Transverse colon (tissue), 4 donors: ENCODE measurements around the gene CDC14B. TPM values are rescaled to one million over a fixed set of nuclear protein-coding genes. Genes with fewer than 3 reads are reported as not detected.
A peak's percentile ranks its signal among the peaks of the same experiment; 100 is the strongest.

ENCODE experiments used
- DNase-seq: peaks from one replicate; pipeline ENCODE4 v3.0.0-alpha.2; 2019
- H3K27ac ChIP-seq, 4 donors: fragments of 200-600 bp; sonication (generic); 2 replicates each; pipeline ENCODE4 v1.5.1; 2016 to 2018; ENCODE audit warnings: inconsistent platforms in 4 of 4
- H3K27me3 ChIP-seq: fragments of 200-600 bp; sonication (generic); 2 replicates; pipeline ENCODE4 v1.5.1; 2017; ENCODE audit warnings: inconsistent platforms
- H3K36me3 ChIP-seq, 4 donors: fragments of 200-600 bp; sonication (generic); 2 replicates each; pipeline ENCODE4 v1.5.1; 2017 to 2019; ENCODE audit warnings: inconsistent platforms in 4 of 4
- H3K4me1 ChIP-seq, 4 donors: fragments of 200-600 bp; sonication (generic); 2 replicates each; pipeline ENCODE4 v1.5.1; 2017 to 2020; ENCODE audit warnings: inconsistent platforms in 4 of 4
- H3K4me3 ChIP-seq, 4 donors: fragments of 200-600 bp; sonication (generic); 1 replicate in 1 of 4; 2 replicates in 3 of 4; pipeline versions ENCODE4 v1.5.1 to v1.6.1; 2017 to 2019; ENCODE audit warnings: inconsistent platforms in 4 of 4
- H3K9me3 ChIP-seq, 2 donors: fragments of 200-600 bp; sonication (generic); 2 replicates each; pipeline ENCODE4 v1.5.1; 2017 to 2019; ENCODE audit warnings: inconsistent platforms in 2 of 2
- EP300 ChIP-seq: sonication (generic); formaldehyde crosslinking; IDR thresholded peaks from one replicate; pipeline ENCODE4 v1.6.1; 2017; ENCODE audit warnings: antibody characterized with exemption, low read depth
- POLR2A ChIP-seq: fragments of 450-650 bp; IDR thresholded peaks from one replicate; pipeline ENCODE4 v1.6.1; 2016; ENCODE audit warnings: antibody characterized with exemption, mild to moderate bottlenecking, moderate library complexity
- POLR2AphosphoS5 ChIP-seq, 3 donors: sonication (generic); formaldehyde crosslinking; IDR thresholded peaks; one replicate each; pipeline ENCODE4 v1.6.1; 2016; ENCODE audit warnings: antibody characterized with exemption in 3 of 3
- WGBS, 2 donors: methylation state at CpG; one replicate each; pipeline ENCODE4 v1.1.5; 2018; ENCODE audit warnings: low coverage in 1 of 2; 5-methylcytosine and 5-hydroxymethylcytosine counted together
- in situ Hi-C, 4 donors: fragments of 200-750 bp; cut with MboI; loops; one replicate each; pipeline versions ENCODE4 v1.15.0 to v1.15.1; 2017; ENCODE audit warnings: low sequenced_read_pairs in 3 of 4, low pct_ligation_motif_present in 1 of 4, low pct_unique_long_range_greater_than_20kb in 1 of 4
- intact Hi-C: fragments of 100-400 bp; cut with DNase I; formaldehyde crosslinking; loops from one replicate; pipeline ENCODE4 v1.15.1; 2023; ENCODE audit warnings: low total_unique reads
- total RNA-seq, 4 donors: library from RNA; depleted of rRNA; stranded (reverse); fragments of >200 nt; gene quantifications; one replicate each; pipeline ENCODE4 v1.1.0, GENCODE V29; 2016
- TF ChIP-seq, protein P1 (sequence below), 5 experiments: fragments of 200-600 bp in 3 of 5; fragments of 450-650 bp in 2 of 5; sonication (generic) in 3 of 5; IDR thresholded peaks; 1 replicate in 2 of 5; 2 replicates in 3 of 5; pipeline ENCODE4 v1.5.1; 2016 to 2017; ENCODE audit warnings: antibody characterized with exemption in 5 of 5, inconsistent platforms in 3 of 5, mild to moderate bottlenecking in 2 of 5, moderate library complexity in 1 of 5

The CDC14B gene
- total RNA-seq, 4 donors from 2014 or later: 18.0 to 22.3 (median 20.9) TPM

DNA sequence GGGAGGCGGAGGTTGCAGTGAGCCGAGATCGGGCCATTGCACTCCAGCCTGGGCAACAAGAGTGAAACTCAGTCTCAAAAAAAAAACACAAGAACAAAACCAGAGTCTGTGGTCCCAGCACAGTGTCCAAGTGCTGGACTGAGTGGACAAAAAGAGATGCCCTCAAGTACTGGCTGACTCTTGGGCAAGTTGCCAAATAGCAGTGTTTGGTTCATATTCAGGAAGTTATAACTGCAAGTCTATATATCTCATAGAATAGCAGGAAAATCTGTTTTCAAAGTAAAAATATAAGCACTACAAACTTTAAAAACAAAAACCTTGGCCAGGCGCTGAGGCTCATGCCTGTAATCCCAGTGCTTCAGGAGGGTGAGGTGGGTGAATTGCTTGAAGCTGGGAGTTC, 162.4 kb downstream of the CDC14B start:
- in situ Hi-C loops (no loop called here), intact Hi-C loops (loop anchor here (10.0 kb wide), 2 partner anchors 158 to 198 kb away; partner anchors contain the start of genes CDC14B and PRXL2C)
- Histone ChIP-seq H3K4me3 (no peak overlapping the region), H3K36me3 (no peaks in the 10 kb centered on the region), H3K4me1 (no peaks in the 10 kb centered on the region), H3K9me3 (no peaks in the 10 kb centered on the region), H3K27me3 (no peaks in the 10 kb centered on the region), H3K27ac (no peak overlapping the region)
- DNase-seq: no peak
- TF ChIP-seq, protein P1, sequence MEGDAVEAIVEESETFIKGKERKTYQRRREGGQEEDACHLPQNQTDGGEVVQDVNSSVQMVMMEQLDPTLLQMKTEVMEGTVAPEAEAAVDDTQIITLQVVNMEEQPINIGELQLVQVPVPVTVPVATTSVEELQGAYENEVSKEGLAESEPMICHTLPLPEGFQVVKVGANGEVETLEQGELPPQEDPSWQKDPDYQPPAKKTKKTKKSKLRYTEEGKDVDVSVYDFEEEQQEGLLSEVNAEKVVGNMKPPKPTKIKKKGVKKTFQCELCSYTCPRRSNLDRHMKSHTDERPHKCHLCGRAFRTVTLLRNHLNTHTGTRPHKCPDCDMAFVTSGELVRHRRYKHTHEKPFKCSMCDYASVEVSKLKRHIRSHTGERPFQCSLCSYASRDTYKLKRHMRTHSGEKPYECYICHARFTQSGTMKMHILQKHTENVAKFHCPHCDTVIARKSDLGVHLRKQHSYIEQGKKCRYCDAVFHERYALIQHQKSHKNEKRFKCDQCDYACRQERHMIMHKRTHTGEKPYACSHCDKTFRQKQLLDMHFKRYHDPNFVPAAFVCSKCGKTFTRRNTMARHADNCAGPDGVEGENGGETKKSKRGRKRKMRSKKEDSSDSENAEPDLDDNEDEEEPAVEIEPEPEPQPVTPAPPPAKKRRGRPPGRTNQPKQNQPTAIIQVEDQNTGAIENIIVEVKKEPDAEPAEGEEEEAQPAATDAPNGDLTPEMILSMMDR (IDR thresholded peaks at IDR 0.05): no peak
- TF ChIP-seq EP300 (no peak), POLR2AphosphoS5 (IDR thresholded peaks at IDR 0.05) (no peak), POLR2A (no peak)
- WGBS, 2 donors: 92 to 100% methylated on average over 1 to 4 of the region's 4 CpGs

DNA sequence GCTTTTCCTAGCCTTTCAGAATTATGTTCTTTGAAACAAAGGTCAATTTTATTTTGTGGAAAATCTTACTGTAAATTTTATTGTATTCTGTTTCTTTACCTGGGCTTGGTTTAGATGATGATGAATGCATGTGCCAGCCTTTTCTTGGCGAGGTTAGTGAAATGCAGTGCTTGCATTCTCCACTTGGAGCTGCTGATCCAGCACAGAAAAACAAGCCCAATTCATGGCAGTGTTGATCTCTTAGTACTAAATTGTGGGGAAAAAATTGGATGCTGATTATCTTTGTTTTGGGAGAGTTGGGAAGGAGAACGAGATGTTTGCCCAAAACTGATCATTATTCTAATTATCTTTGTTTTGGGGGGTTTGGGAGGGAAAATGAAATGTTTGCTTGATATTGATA, 166.0 kb downstream of the CDC14B start:
- no peaks in the 10 kb centered on the region for H3K36me3 ChIP-seq
- no peak overlapping the region for H3K27ac ChIP-seq
- peaks cover 8% of the 10 kb centered on the region for H3K27me3 ChIP-seq
- no peak for DNase-seq
- TF ChIP-seq, protein P1 (IDR thresholded peaks at IDR 0.05): peak; percentile 26 to 46 (median 37)
- no peak for TF ChIP-seq POLR2AphosphoS5 (IDR thresholded peaks at IDR 0.05)
- in situ Hi-C loops: no loop called here
- intact Hi-C loops: loop anchor here (10.0 kb wide), 2 partner anchors 161 to 201 kb away; partner anchors contain the start of genes CDC14B and PRXL2C
- no peaks in the 10 kb centered on the region for H3K9me3 ChIP-seq
- H3K4me1 ChIP-seq: peaks cover 0 to 20% (median 12%) of the 10 kb centered on the region in 4 donors
- H3K4me3 ChIP-seq: no peak overlapping the region
- 40 to 59% methylated on average over 2 of the region's 2 CpGs for WGBS, 2 donors

DNA sequence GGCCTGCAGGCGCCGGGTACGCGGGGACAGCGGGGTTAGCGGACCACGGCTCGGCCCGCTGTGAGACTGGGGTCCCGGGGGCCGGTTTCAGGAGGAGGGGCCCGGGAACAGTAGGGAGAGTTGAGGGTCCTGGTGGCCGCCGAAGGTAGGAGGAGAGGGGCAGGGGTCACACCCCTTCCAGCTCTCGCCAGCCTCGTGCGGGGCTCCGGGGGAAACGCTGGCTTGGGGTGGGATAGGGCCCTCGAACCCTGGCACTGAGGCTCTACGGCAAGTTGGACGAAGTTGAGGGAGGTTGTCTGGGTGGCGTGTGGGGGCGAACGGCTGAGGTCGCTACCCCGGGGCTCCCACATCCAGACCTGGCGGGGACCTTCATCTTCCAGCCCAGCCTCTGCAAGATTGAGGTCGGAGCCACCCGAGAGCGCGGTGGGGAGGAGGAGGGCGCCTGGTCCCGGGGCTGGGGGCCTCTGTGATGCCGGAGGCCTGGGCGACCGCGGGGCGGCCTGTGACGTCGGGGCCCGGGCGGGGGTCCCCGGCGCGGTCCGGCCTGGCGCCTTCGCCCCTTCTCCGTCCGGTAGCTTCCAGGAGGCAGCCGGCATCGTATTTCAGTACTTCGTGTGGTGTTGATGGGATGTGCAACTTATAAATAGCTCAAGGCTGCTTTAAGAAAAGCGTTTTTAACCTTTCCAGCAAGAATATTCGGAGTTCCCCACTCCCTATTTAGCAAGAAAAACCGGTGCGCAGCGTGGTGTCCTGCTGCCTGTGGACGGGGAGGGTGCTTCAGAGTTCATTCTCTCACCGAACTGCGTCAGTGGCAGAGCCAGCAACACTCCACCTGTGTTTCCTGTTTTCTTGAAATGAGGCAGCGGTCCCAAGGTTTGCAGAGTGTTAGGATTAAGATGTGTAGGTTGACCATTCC, 168.8 kb downstream of the CDC14B start:
- H3K4me1 ChIP-seq: peaks cover 0 to 20% (median 12%) of the 10 kb centered on the region in 4 donors
- no peaks in the 10 kb centered on the region for H3K36me3 ChIP-seq
- H3K27ac ChIP-seq: peak overlapping the region; percentile 84 to 94 (median 92)
- WGBS, 2 donors: 1% methylated on average over 40 of the region's 63 CpGs; no CpG with 5 or more reads in 1 of the 2 donors
- intact Hi-C loops (loop anchor here (1.0 to 10.0 kb wide), 3 partner anchors 33 to 204 kb away; partner anchors contain the start of genes CDC14B, PRXL2C and ZNF367), in situ Hi-C loops (no loop called here)
- H3K9me3 ChIP-seq: no peaks in the 10 kb centered on the region
- H3K4me3 ChIP-seq: peak overlapping the region; percentile 57 to 84 (median 70)
- peak; percentile 53 for DNase-seq
- H3K27me3 ChIP-seq: peaks cover 19% of the 10 kb centered on the region
- TF ChIP-seq POLR2AphosphoS5 (IDR thresholded peaks at IDR 0.05) (peak in 2 of 3 donors; percentile 5 to 32), EP300 (no peak), POLR2A (no peak)
- TF ChIP-seq, protein P1 (IDR thresholded peaks at IDR 0.05): no peak

Other genes with a start within 250 kb of the CDC14B start
- gene SLC35D2, start 236.1 kb downstream of the CDC14B start, total RNA-seq: 10 to 100 TPM; 35.4 to 91.3 (median 72.7) TPM
- gene ZNF367, start 201.5 kb downstream of the CDC14B start, total RNA-seq: 1 to 10 TPM in 3 of 4 donors, not detected in 1; 1.2 to 2.1 (median 1.4) TPM
- 10 to 100 TPM in 1 of 4 donors, 1 to 10 TPM in 3; 1.9 to 11.3 (median 5.0) TPM for gene HABP4, start 169.7 kb downstream of the CDC14B start, total RNA-seq
- 1 to 10 TPM; 2.6 to 7.0 (median 3.6) TPM for gene PRXL2C, start 35.5 kb upstream of the CDC14B start, total RNA-seq
- gene ZNF510, start 158.2 kb upstream of the CDC14B start, total RNA-seq: 1 to 10 TPM; 3.0 to 8.6 (median 6.9) TPM
- gene ZNF782, start 234.7 kb upstream of the CDC14B start, total RNA-seq: 10 to 100 TPM in 3 of 4 donors, 1 to 10 TPM in 1; 8.2 to 22.4 (median 18.4) TPM